HG03521 (cell line): ENCODE results near the gene L3MBTL4.

Experiments
- ATAC-seq: cut with Tn5 transposase; IDR thresholded peaks from one replicate; pipeline ENCODE4 v1.9.1; 2021; ENCODE audit warnings: mild to moderate bottlenecking, moderate library complexity; ENCODE audit not compliant: unreplicated experiment

Gene L3MBTL4

DNA sequence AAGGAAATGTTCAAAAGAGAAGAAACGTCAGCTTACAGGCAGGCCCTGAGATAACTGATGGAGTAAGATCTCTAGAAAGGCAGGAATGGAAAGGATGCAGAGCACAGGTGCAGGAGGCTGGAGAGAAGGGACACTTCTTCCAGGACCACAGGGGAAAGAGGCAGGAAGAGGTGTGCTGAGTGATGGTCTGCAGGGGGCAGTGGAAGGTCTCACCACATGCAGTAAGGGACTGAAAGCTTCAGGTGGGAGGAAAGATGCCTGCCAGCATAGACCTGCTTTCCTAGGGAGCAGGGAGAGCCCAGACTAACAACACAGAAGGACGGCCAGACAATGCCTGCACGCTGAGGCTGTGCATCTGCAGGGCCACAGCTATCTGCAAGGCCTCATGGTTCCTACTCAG lies 156.8 kb downstream of the L3MBTL4 start:
- no peak for ATAC-seq

DNA sequence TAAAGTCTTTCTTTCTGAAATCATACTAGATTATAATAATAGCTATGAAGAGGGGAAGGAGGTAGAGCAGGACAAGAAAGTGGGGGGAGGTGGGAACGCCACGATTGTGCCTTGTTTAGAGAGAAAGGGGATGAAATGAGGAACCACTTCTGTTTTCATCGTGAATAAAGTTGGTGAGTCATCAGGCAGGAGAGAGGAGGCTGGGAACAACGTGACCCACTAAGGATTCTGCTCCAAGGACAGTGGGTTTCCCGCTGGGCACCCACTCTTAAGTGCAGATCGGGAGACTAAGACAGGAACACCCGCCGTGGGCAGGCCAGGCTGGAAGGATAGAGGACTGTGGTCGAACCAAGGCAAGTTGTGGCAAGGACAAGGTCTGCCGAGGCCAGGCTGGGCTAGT lies 158.2 kb downstream of the L3MBTL4 start:
- no peak for ATAC-seq

DNA sequence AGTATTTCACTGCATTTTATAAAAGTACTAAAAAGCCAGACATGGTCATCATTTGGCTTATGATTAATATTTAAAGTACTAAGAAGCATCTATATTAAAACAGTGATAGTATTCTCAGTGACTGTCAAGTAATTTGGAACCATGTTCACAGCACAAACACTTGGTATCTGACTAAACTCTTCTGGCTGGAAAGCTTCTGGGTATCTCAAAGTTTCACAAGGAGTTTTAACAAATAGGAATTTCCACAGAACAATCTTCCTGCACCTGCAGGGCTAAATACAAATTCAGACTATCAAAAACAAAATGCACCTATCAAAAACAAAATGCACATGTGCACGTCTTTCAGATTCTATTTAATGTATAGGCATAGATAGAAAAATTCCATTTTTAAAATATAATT lies 158.8 kb downstream of the L3MBTL4 start:
- ATAC-seq, result no peak

DNA sequence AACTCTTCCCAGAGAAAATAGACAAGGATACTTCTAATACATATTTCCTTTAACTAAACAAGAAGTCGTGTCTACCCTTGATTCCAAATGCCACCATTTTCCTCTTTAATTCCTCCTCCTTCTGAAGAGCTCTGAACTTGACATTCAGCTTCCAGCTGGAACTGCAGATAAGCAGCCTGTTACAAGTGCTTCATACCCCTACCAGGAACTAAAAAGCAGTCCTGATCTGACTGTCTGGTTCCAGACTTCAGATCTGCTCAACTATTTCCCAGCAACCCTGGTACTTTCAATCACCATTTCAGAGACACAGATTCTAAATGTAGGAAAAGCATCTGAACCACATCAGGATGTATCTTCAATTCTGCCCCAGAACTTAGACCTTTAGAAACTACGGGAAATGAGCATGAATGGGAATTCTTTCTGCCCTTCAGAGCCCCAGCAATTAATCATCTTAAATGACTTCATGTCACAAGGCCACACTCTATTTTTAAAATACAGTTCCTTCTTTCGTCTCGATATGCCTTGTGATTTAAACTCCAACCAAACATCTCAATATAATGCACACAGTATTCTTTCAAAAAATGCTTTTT lies 159.5 kb downstream of the L3MBTL4 start:
- ATAC-seq, result no peak

DNA sequence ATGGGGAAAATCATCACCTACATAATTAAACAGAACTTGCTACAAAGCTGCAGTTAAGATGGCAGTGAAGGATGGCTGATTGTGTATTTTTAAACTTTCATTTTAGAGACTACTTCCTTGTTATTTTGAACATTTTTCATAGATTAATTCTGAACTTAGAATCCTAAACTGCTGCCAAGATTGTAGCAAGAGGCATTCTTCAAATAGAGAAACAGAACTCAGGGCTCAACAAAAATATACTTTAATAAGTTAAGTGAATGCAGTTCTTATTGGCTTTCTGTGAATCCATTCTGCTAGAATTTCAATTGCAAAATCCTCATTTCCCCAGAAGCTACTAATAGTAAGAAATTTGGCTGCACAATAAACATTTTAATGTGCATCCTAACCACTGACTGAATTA lies 160.3 kb downstream of the L3MBTL4 start:
- no peak for ATAC-seq

DNA sequence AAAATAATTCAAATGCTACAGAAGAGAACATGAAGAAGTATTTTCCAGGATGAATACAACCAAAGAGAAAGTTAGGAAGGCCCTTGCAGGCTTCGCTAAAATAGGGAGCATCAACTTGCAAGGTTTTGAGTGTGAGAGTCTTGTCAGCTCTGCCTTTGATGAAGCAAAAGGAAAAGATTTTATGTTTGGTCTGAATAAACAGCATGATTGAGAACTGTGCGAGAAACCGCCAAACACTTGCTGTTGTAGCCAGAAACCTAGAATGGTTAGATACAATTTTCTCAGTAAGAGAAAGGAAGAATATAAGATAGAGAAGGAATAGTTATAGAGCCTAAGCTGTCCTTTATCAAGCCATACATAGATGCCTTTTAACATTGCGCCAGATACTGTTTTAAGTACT lies 163.6 kb downstream of the L3MBTL4 start:
- no peak for ATAC-seq

DNA sequence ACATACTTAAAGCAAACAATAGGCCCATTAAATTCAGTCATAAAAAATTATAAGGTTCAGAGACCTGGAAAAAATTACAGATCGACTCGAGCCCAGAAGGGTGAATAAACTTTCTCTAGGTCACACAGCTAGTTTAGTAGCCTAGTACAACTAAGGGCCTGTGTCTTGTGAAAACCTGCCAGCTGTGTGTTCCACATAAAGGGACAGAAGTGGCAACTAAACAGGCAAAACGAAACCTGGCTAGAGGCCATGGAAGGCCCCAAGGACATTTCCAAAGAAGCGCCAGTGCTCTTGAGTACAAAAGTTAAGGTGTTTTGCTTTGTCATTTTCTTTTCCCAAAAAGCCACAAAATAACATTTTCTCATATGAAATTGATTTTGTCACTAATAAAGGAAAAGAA lies 164.9 kb downstream of the L3MBTL4 start:
- no peak for ATAC-seq

DNA sequence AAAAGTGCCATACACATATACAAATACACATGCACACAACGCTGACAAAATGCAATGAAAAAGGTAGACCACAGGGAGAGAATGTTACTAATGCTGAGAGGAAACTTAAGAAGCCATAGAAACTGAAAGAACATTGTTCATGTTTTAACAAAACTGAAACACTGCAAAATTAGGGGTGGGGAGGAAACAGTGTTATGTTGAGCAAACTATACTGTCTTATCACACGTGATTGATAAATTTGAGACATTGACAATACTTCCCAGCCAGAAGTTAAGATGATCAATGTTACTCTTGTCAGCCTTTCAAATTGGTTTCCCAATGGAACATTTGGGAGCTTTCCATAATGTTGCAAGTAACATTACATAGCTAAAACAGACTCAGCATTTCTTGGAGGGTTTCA lies 165.5 kb downstream of the L3MBTL4 start:
- peak; percentile 92 for ATAC-seq

DNA sequence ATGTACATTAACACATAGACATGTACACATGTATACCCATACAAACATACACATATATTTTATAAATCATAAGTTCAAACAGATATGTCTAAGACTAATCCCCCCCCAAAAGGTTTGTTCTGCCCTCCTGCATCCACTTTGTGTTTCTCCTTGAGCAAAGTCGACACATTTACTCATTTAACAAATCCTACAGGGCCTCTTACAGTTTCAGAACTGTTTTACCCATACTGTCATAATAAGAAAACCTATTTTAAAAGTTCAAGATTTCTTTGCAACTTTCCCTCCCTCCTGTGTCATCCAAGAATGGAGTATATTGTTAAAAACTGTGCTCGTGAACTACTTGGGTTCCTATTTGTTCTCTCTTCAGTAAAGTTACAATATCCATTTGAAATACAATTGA lies 166.7 kb downstream of the L3MBTL4 start:
- ATAC-seq, result no peak

DNA sequence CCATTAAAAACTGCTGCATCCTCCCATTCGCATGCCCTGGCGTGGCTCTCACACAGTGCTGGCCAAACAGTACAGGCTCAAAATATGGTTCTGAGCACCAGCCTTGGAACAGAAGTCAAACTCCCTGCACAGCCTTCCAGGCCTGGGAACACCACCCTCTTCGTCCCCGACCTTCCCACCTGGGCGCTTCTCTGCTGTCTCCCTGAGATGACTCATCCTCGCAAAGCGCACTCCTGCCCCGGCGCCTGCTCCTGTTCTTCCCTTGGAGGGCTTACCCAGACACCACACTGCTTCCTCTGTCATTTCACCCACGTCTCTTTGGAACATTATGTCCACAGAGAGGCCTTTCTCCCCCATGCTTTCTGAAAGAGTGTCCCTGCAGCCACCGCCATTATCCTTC lies 172.7 kb downstream of the L3MBTL4 start:
- no peak for ATAC-seq

DNA sequence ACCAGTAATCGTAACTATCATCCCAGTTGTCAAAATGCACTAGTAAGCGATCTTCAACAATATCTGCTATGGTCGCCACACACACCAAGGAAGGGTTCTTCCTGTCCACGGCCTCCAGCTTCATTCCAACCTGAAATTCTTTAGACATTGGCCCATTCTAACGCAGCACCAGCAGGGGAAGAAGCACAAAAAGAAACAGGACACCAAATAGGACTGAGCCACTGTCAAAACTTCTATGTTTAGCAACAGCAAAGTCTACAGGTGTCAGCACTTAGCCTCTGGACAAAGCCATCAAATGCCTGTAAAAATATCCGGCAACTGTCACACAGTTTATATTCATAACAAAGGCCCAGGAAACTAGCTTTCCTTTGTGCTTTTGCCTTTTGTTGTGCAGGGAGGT lies 175.0 kb downstream of the L3MBTL4 start:
- ATAC-seq, result no peak

DNA sequence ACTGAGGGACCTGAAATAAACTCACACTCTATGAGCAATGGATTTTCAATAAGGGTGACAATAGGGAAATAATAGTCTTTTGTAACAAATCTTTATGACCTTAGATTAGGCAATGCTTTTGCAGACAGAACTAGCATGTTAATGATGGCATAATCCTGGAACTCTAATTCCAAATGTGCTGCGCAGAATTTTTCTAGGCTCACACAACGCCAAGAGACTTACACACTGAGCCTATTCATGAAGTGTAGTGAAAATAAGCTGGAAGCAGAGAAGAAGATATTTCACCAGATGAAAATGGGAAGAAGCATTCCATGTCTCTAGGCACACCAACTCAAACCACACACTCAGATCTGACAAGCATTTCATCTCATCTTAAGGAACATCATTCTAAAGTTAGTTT lies 178.5 kb downstream of the L3MBTL4 start:
- ATAC-seq, result no peak

DNA sequence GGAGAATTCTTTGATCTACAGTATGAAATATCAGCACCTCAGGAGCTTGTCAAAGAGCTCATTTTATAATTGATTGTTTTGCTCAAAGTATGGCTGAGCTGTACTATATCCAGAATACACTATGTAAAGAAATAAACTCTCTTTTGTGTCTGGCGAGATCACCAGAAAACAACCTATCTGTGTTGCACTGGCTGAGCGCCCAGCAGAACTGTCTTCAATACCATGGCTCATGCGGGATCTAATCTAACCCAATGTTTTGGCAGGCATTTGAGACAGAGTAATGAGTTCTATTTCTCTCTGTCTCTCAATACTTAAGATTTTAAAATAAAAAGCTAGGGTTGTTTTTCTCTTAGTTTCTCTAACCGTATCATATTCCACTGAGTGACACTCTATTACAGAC lies 192.4 kb downstream of the L3MBTL4 start:
- no peak for ATAC-seq

DNA sequence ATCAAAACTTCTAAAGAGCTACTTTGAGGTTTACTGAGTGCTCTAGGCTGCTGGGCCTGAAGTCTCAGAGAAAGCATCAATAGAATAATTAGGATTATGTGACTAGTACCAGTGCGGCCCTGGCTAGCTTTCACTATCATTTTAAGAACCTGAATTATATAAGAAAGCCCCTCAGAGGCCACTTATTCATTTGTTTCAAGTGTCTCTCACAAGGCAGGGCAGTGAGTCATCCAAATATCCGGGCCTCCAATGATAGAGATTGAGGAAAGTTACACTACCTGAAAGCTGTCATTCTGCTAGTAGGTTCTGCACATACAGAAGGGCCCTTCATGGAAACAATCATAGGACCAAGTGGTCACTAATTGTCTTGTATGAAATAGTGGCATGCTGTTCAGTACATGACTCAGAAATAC lies 193.1 kb downstream of the L3MBTL4 start:
- ATAC-seq, result no peak

DNA sequence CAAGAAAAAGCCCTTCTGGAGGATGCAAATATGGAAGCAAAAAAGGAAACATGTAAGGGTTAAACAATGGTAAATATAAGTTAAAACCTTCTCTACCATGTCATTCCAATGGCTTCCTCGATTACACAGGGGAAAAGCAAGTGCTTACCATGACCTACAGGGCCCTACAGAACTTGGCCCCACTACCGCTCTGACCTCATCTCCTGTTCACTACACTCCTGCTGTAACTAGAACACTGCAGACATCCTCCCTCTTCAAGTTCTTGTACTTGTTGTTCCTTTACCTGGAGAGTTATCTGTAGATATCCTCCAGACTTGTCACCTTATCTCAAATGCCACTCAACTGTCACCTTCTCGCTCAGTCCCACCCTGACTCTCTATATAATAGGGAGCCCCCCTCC lies 194.6 kb downstream of the L3MBTL4 start:
- ATAC-seq, result no peak

DNA sequence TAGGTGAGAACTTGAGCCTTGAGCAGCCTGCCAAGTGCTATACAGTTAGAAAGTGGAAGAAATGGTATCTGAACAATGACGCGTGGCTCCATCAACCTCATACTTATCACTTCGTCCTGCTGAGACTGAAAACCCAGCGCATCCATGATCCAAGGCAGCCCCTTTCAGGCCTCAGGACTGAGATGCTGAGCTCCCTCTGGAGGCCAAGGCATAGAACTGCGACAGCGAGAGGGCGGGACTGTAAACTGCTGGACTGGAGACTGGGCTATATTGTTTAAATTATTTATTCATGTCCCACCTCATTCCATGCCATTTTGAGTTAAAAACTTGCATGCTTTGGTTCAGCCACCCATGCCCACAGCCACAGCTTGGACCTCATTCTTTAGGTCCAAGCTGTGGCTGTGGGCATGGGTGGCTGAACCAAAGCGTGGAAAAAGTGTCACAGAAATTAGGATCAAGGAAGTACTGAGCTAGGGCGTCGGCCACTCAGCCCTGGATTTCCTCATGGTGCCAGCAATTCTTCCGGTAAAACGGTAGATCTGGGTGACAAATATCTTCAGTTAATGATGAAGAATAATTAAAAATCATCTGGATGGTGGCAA lies 195.5 kb downstream of the L3MBTL4 start:
- peak; percentile 65 for ATAC-seq

DNA sequence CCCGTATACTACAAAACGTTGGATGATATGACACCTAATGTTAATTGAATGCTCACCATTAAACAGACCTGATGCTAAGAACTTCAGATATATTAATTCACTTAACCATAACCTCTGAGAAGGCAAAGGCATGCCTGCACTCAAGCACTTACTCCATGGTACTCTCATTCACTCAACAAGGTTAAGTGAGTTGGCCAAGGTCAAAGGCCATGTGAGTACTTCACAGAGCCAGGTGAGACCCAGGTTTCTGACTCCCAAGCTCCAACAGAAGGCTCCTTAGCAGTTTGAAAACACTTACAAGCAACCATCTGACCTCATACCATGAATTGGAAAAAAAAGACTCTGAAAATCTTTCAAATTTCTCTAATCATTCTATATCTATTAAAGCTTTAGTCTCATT lies 198.8 kb downstream of the L3MBTL4 start:
- no peak for ATAC-seq

DNA sequence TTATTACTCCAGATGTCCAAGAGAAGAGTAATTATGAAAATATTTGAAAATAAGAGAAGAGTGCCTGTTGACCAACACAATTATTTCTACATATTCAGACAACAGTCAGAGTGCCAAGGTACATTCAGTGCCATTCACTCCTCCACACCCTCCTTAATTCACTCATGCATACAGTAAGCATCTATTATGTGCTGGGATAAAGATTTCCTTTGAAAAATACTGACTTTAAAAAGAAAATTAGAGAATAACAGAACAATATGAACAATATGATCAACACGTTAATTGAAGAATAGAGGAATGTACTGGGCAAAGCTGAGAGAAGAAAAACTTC lies 203.6 kb downstream of the L3MBTL4 start:
- ATAC-seq, result no peak

DNA sequence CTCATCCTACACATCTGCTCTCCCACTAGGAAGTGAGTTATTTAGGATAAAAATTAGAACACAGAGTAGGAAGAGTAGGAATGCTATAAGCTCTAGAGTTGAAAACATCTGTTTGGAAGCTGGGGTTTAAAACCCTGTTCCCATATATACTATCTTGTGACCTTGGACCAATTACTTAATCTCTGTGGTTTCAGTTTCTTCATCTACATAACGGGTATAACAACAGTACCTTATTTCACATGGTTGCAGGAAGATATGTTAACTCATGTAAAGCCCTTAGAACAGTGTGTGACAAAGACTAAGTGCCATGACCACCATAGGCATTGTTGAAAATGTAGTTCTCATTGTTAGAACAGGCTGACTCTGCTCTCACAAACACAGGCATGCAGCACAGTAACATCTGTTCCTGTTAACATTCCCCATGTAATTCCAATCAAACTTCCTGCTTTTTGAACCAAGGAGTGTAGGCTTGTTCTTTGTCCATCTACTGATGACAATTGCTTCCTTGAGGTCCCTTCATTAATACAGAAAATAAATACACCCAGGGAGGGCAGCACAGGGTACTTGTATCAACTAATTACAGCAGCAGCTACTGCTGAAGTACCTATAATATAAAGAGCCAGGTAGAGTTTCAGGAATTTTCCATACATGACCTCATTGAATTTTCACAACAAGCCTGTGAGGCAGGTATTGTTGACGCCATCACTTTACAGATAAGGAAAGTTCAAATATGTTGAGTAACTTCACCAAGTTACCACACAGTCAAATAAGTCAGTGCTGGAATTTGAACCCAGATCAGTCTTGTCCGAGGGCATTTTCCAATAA lies 204.2 kb downstream of the L3MBTL4 start:
- ATAC-seq, result no peak

DNA sequence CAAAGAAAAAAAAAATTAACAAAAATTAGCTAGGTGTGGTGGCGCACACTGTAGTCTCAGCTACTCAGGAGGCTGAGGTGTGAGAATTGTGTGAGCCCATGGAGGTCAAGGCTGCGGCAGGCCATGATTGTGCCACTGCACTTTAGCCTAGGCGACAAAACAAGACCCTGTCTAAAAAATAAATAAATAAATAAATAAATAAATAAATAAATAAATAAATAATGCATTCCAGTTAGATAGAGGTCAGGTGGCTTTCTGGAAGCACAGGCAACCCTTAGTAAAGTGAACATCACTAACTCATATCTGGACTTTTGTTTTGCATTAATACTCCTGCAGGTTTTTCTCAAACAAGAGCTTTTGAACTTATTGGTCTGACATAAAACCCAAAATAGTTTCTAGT lies 206.8 kb downstream of the L3MBTL4 start:
- no peak for ATAC-seq

DNA sequence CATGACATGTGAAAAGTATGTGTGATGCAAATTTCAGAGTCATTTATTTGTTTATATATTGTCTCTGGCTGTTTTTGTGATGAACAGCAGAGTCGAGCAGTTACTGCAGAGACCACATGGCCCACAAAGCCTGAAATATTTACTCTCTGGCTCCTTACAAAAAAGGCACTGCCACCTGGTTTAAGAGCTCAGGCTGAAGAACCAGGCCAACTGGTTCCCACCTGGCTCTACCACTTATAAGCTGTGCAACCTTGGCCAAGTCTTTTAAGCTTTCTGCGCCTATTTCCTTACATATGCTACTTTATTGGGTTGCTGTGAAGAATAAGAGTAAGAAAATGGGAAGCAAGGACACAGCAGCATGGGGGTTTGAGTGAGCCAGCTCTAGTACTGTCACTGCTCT lies 207.6 kb downstream of the L3MBTL4 start:
- no peak for ATAC-seq

DNA sequence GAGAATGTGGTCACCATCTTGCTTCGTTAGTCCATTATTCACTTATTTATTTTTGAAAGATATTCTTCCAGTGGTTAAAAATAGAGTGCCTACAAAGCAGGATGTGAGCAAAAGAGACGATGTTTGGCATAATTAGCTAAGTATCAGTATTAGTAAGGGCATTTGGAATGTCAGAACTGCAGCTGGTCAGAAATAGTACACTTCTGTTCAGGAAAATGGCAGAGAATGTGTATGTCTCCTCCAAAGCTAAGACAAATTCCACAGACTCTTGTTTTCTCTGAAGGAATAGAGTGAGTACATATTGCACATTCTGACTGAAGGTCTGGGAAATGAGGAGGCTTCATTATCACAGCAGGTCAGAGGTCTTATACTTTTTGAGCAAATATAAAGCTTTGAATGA lies 209.0 kb downstream of the L3MBTL4 start:
- ATAC-seq, result no peak

DNA sequence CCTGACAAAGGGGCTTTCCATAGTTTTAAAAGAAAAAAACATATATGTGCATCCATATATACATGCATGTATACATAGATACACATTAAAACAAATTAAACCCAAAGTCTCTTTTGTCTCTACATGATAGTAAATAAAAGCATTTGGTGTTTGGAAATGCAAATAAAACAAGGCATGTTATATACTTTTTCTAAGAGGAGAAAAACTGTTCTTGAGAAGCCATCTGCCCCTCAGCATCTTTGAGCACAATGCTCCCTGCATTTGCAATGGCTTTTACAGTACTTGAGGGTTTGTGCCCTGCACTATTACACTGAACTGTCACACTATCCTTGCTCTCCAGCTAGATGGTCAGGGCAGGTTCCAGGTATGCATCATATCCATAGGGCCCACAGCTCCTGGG lies 210.2 kb downstream of the L3MBTL4 start:
- ATAC-seq, result no peak
